HEK293T (cell line): ENCODE data around the gene RENBP.
A peak's percentile ranks its signal among the peaks of the same experiment; 100 is the strongest.

Experiments
- CTCF ChIA-PET: fragments of 350-600 bp; formaldehyde crosslinking; extraction: SDS; loops from one replicate; lab custom pipeline; 2021; ENCODE audit warnings: antibody characterized with exemption, inconsistent platforms; lab: Yijun Ruan, JAX
- POLR2A ChIA-PET: fragments of 350-600 bp; formaldehyde crosslinking; extraction: SDS; loops from one replicate; lab custom pipeline; 2020; ENCODE audit warnings: antibody characterized with exemption, inconsistent platforms; lab: Yijun Ruan, JAX
- DNase-seq: peaks from one replicate; pipeline ENCODE4 v3.0.0; 2012; ENCODE audit warnings: mixed read lengths; ENCODE audit errors: extremely low spot score
- ARNT ChIP-seq: fragments of 450-650 bp; IDR thresholded peaks from 2 replicates; pipeline ENCODE4 v1.6.1; 2017; ENCODE audit warnings: mild to moderate bottlenecking
- BHLHE40 ChIP-seq: fragments of 450-650 bp; IDR thresholded peaks from 2 replicates; pipeline ENCODE4 v1.6.1; 2016; ENCODE audit warnings: mild to moderate bottlenecking, moderate library complexity, borderline replicate concordance
- CTBP1 ChIP-seq: fragments of 450-650 bp; IDR thresholded peaks from 2 replicates; pipeline ENCODE4 v1.6.1; 2016; ENCODE audit warnings: borderline replicate concordance
- ELF4 ChIP-seq: fragments of 450-650 bp; IDR thresholded peaks from 2 replicates; pipeline ENCODE4 v1.6.1; 2017; ENCODE audit warnings: antibody characterized with exemption
- FOXA1 ChIP-seq: fragments of 450-650 bp; IDR thresholded peaks from 2 replicates; pipeline ENCODE4 v1.6.1; 2016; ENCODE audit warnings: mild to moderate bottlenecking
- FOXK2 ChIP-seq: fragments of 450-650 bp; IDR thresholded peaks from 2 replicates; pipeline ENCODE4 v1.6.1; 2016; ENCODE audit warnings: mild to moderate bottlenecking
- FOXM1 ChIP-seq: fragments of 450-650 bp; IDR thresholded peaks from 2 replicates; pipeline ENCODE4 v1.6.1; 2017; ENCODE audit warnings: mild to moderate bottlenecking, borderline replicate concordance
- HDGF ChIP-seq: fragments of 450-650 bp; IDR thresholded peaks from 2 replicates; pipeline ENCODE4 v1.6.1; 2017; ENCODE audit warnings: antibody characterized with exemption, borderline replicate concordance
- L3MBTL2 ChIP-seq: fragments of 450-650 bp; conservative IDR thresholded peaks from 2 replicates; pipeline ENCODE4 v1.6.1; 2016; ENCODE audit warnings: mild to moderate bottlenecking
- LEF1 ChIP-seq: fragments of 450-650 bp; IDR thresholded peaks from 2 replicates; pipeline ENCODE4 v1.6.1; 2017; ENCODE audit warnings: mild to moderate bottlenecking, borderline replicate concordance
- NFRKB ChIP-seq: fragments of 450-650 bp; IDR thresholded peaks from 2 replicates; pipeline ENCODE4 v1.6.1; 2016; ENCODE audit warnings: mild to moderate bottlenecking, moderate library complexity
- SP1 ChIP-seq: fragments of 450-650 bp; IDR thresholded peaks from 2 replicates; pipeline ENCODE4 v1.6.1; 2017
- SUZ12 ChIP-seq: fragments of 450-650 bp; IDR thresholded peaks from 2 replicates; pipeline ENCODE4 v1.6.1; 2016; ENCODE audit warnings: mild to moderate bottlenecking
- ZNF384 ChIP-seq: fragments of 450-650 bp; IDR thresholded peaks from 2 replicates; pipeline ENCODE4 v1.6.1; 2016
- TF ChIP-seq, protein P1 (sequence below): fragments of 450-650 bp; IDR thresholded peaks from 2 replicates; pipeline ENCODE4 v1.6.1; 2016

Gene RENBP

DNA sequence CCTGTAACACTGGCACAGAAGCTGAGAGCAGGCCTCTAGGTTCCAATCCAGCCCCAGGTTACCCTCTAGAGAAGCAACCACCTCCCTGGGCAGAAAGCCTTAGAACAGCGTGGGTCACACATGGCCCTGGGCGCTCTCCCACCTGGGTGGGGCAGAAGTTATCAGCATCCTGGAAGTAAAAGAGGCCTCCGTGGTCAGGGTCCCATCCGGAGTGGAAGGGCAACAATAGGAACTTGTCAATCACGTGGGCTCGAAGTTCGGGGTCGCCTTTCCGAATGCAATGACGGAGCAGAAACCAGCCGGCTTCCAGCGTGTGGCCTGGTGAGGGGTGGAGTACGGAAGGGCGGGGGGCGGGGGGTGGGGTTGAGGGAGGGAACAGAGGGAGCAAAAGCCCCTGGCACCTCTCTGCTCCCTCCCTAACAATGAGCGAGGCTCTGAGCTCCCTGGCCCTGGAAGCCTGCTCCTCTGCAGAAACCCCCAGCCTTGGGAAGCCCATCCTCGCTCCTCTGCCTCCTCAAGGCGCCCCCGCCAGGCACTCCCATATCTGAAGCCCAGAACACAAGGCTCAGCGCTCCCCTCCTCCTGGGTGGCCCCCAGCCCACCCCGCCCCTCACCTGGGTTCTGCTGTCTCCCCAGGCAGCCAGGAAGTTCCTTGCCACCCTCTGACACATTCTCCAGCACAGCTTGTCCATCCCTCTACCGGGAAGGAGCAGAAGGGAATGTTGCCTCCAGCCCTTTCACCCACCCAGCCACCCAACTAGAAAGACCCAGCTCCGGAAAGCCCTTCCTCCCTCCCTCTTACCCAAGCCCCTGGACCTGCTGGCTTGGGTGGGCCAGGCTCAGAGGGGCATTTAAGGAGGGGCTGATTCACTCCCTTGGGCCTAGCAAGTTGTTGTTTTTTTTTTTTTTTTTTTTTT is 2.8 kb downstream of the RENBP start:
- TF ChIP-seq ZNF384 (no peak), ELF4 (no peak), SP1 (no peak), L3MBTL2 (no peak), CTBP1 (no peak), LEF1 (no peak)
- TF ChIP-seq, protein P1, sequence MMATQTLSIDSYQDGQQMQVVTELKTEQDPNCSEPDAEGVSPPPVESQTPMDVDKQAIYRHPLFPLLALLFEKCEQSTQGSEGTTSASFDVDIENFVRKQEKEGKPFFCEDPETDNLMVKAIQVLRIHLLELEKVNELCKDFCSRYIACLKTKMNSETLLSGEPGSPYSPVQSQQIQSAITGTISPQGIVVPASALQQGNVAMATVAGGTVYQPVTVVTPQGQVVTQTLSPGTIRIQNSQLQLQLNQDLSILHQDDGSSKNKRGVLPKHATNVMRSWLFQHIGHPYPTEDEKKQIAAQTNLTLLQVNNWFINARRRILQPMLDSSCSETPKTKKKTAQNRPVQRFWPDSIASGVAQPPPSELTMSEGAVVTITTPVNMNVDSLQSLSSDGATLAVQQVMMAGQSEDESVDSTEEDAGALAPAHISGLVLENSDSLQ = no peak
- CTCF ChIA-PET = no interaction called here
- POLR2A ChIA-PET = interaction anchor here (1.1 kb wide), 1 partner anchor 19 kb away, joined by 3 read pairs; no protein-coding TSS in a partner anchor
- no peak for DNase-seq

DNA sequence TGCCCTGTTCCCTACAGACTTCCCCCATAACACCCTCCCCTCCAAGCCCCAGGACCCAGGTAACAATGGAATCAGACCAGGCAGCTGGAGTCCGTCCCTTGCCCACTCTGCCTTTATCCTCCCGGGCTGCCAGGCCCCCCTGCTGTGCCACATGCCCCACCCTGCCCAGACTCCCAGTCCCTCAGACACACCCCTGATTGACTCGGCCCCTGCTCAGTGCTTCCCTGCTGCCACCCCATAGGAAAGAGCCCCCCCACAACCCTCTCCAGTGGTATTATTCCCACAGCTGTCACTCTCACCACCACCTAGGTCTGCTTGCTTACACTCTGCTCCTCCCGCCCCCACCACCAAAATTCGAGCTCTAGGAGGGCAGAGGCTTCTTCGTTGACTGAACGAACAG is 4.9 kb downstream of the RENBP start:
- ChIA-PET CTCF (interaction anchor here (0.8 kb wide), 1 partner anchor 16 kb away, joined by 4 read pairs; no protein-coding TSS in a partner anchor), POLR2A (interaction anchor here (0.7 to 1.7 kb wide), 3 partner anchors 10 to 145 kb away, joined by 3 to 7 read pairs (median 3); partner anchors contain the start of genes IDH3G and SSR4)
- no peak for DNase-seq
- TF ChIP-seq SP1 = no peak
- TF ChIP-seq HDGF = no peak
- TF ChIP-seq FOXA1 = no peak
- no peak for TF ChIP-seq CTBP1
- no peak for TF ChIP-seq SUZ12
- TF ChIP-seq ELF4 = no peak
- TF ChIP-seq NFRKB = no peak
- TF ChIP-seq FOXM1 = no peak
- TF ChIP-seq, protein P1 = no peak
- no peak for TF ChIP-seq L3MBTL2
- TF ChIP-seq FOXK2 = no peak

DNA sequence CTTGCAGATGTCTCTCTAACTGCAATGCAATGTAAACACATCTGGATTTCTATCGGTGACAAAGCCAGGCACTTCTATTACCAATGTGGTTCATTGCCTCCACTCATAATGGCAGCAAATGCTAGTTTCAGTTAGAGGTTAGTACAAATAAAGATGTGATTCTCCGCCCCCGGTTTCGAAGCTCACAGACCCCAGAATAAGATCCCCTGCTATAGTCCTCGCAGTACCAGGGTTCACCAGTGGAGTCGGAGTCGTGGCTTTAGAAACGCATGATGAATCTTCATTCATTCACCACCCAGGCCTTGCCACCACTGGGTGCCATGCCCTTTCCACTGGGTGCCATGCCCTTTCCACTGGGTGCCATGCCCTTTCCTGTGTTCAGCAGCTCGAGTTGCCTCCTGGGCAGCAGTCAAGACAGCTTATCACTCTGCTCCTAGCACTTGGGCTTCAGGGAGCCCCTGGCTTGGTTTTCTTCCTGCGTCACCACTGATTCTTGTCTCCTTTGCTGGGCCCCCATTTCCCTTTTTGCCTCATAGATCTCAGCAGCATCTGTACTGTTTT is 6.1 kb downstream of the RENBP start:
- no peak for TF ChIP-seq FOXM1
- TF ChIP-seq ELF4 = no peak
- no peak for TF ChIP-seq HDGF
- TF ChIP-seq CTBP1 = no peak
- TF ChIP-seq, protein P1 = no peak
- TF ChIP-seq ARNT = no peak
- no peak for TF ChIP-seq SP1
- no peak for TF ChIP-seq SUZ12
- no peak for TF ChIP-seq BHLHE40
- ChIA-PET CTCF (interaction anchor here (0.6 to 3.0 kb wide), 5 partner anchors 9 to 145 kb away, joined by 3 to 15 read pairs (median 5); no protein-coding TSS in a partner anchor), POLR2A (interaction anchor here (0.8 kb wide), 1 partner anchor 33 kb away, joined by 3 read pairs; the partner anchor contains the start of gene HCFC1)
- no peak for DNase-seq

DNA sequence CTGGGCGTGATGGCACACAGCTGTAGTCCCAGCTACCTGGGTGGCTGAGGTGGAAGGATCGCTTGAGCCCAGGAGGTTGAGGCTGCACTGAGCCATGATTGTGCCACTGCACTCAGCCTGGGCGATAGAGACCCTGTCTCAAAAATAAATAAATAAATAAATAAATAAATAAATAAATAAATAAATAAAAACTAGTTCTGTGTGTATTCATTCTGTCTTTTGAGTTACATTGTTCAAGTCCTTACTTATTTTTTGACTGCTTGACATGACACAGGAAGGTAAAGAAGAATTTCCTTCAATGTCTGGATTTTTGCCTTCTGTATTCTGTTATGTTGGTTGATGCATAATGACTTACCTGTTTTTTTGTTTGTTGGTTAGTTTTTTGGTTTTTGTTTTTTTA is 7.4 kb downstream of the RENBP start:
- ChIA-PET POLR2A (no interaction called here), CTCF (interaction anchor here (0.6 to 3.0 kb wide), 3 partner anchors 11 to 175 kb away, joined by 3 to 15 read pairs (median 6); no protein-coding TSS in a partner anchor)
- DNase-seq = no peak
- TF ChIP-seq HDGF = no peak
- no peak for TF ChIP-seq LEF1
- TF ChIP-seq NFRKB = no peak
- TF ChIP-seq SP1 = no peak
- TF ChIP-seq L3MBTL2 = no peak

DNA sequence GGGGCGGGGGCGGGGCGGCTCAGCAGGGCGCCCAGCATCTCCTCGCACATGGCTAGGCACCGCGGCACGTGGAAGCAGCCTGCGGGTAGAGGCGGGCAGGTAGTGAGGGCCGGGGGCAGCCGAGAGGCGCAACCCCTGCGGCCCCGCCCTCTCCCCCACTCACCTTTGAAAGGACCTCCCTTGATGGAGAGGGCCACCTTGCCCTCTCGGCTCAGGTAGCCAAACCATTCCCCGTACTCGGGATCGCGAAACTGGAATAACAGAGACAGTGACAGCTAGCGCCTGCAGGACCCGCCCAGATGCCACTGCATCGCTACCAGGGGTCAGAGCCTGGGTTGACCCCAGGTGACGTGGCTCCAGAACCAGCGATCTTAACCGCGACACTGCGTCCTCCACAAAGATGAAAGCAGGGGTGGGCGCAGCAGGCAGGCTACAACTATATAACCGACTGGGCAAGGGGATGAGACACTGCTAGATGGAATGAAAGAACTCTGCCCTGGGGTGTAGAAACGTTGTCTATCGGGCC is 9.1 kb downstream of the RENBP start:
- POLR2A ChIA-PET = interaction anchor here (0.7 to 2.0 kb wide), 10 partner anchors 9 to 591 kb away, joined by 3 to 9 read pairs (median 3); partner anchors contain the start of genes ARHGAP4, HCFC1 and RENBP
- CTCF ChIA-PET = interaction anchor here (0.6 to 0.8 kb wide), 2 partner anchors 11 to 12 kb away, joined by 3 read pairs; no protein-coding TSS in a partner anchor
- TF ChIP-seq ELF4 (no peak), L3MBTL2 (peak; percentile 54)
- DNase-seq = no peak

DNA sequence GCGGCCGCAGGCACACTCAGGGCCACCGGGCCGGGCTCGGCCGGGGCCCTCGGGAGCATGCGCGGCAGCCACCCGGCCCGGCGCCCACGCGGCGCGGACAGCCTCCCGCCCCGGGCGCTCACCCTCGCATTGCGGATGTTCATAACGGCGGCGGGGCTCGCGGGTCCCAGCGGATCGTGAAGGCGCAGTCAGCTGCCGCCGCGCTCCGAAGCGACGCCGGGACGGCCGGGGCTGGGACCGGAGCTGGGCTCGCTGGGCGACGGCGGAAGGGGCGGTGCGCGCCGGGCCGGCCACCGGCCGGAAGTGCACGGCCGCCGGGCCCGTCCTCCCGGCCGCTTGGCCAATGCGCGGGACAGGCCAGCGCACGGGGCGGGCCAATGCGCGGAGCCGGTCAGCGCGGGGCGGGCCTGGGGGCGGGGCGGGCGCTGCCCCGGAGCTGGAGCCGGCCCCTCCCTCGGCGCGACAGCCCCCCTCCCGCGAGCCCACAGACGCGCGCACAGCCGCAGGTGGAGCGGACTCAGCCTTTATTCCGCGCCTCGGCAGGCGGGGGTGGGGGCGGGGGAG is 9.6 kb downstream of the RENBP start, which contains the start of gene NAA10:
TSS of gene NAA10 (minus strand) at position 276 of the 564 bp plus-strand sequence. CDS start at position 143, 133 bp downstream.
- CTCF ChIA-PET = interaction anchor here (0.6 to 2.1 kb wide), 5 partner anchors 9 to 12 kb away, joined by 3 to 9 read pairs (median 3); no protein-coding TSS in a partner anchor
- TF ChIP-seq, protein P1 = no peak
- TF ChIP-seq BHLHE40 = no peak
- TF ChIP-seq LEF1 = 0 out of 2 replicates have a peak, but pooled peaks have one; percentile 30
- no peak for TF ChIP-seq HDGF
- TF ChIP-seq ARNT = 0 out of 2 replicates have a peak, but pooled peaks have one; percentile 14
- no peak for TF ChIP-seq ZNF384
- no peak for TF ChIP-seq L3MBTL2
- POLR2A ChIA-PET = interaction anchor here (0.7 to 2.0 kb wide), 10 partner anchors 8 to 592 kb away, joined by 3 to 9 read pairs (median 3); partner anchors contain the start of genes ARHGAP4, HCFC1 and RENBP
- DNase-seq = peak; percentile 93
